GM23248 (cell line): ENCODE results near the gene MYO1D. TPM values are rescaled to one million over a fixed set of nuclear protein-coding genes. Genes with fewer than 3 reads are reported as not detected.

Experiments used
- DNase-seq: peaks from one replicate; pipeline ENCODE4 v3.0.0-alpha.2; 2015
- H2AFZ ChIP-seq: fragments of 200-600 bp; sonication (generic); 2 replicates; pipeline ENCODE4 v1.6.1; 2016; ENCODE audit warnings: antibody characterized with exemption
- H3F3A ChIP-seq: fragments of 200-600 bp; sonication (generic); 2 replicates; pipeline ENCODE4 v1.6.1; 2016; ENCODE audit warnings: mild to moderate bottlenecking, antibody characterized with exemption, mixed run types; ENCODE audit not compliant: insufficient read depth
- H3K27ac ChIP-seq: fragments of 200-600 bp; sonication (generic); 2 replicates; pipeline ENCODE4 v1.5.1; 2016; ENCODE audit warnings: mild to moderate bottlenecking
- H3K27me3 ChIP-seq: fragments of 200-600 bp; sonication (generic); replicated peaks from 2 replicates; pipeline ENCODE4 v1.6.1; 2016; ENCODE audit warnings: mild to moderate bottlenecking; ENCODE audit not compliant: insufficient read depth
- H3K36me3 ChIP-seq: fragments of 200-600 bp; sonication (generic); 2 replicates; pipeline ENCODE4 v1.6.1; 2016; ENCODE audit warnings: low read depth, mild to moderate bottlenecking
- H3K4me1 ChIP-seq: fragments of 200-600 bp; sonication (generic); 2 replicates; pipeline ENCODE4 v1.6.1; 2016; ENCODE audit warnings: mild to moderate bottlenecking; ENCODE audit not compliant: insufficient read depth
- H3K4me2 ChIP-seq: fragments of 200-600 bp; sonication (generic); one replicate; pipeline ENCODE4 v1.6.1; 2016; ENCODE audit warnings: mild to moderate bottlenecking; ENCODE audit not compliant: unreplicated experiment
- H3K4me3 ChIP-seq: fragments of 200-600 bp; sonication (generic); 2 replicates; pipeline ENCODE4 v1.5.1; 2016; ENCODE audit warnings: mild to moderate bottlenecking
- H3K79me2 ChIP-seq: fragments of 200-600 bp; sonication (generic); 2 replicates; pipeline ENCODE4 v1.6.1; 2016; ENCODE audit warnings: mild to moderate bottlenecking; ENCODE audit not compliant: insufficient read depth
- H3K9ac ChIP-seq: fragments of 200-600 bp; sonication (generic); 2 replicates; pipeline ENCODE4 v1.6.1; 2016; ENCODE audit warnings: mild to moderate bottlenecking
- H3K9me2 ChIP-seq: fragments of 200-600 bp; sonication (generic); 2 replicates; pipeline ENCODE4 v1.6.1; 2016; ENCODE audit warnings: mixed run types, mild to moderate bottlenecking, moderate library complexity; ENCODE audit not compliant: insufficient read depth
- H3K9me3 ChIP-seq: fragments of 200-600 bp; sonication (generic); one replicate; pipeline ENCODE4 v1.6.1; 2017; ENCODE audit warnings: low read depth
- H4K20me1 ChIP-seq: fragments of 200-600 bp; sonication (generic); 2 replicates; pipeline ENCODE4 v1.6.0; 2016; ENCODE audit not compliant: insufficient read depth
- EZH2 ChIP-seq: fragments of 200-600 bp; sonication (generic); IDR thresholded peaks from 2 replicates; pipeline ENCODE4 v1.6.1; 2018; ENCODE audit warnings: antibody characterized with exemption, mild to moderate bottlenecking; ENCODE audit not compliant: insufficient read depth, poor library complexity, severe bottlenecking
- EZH2phosphoT487 ChIP-seq: fragments of 200-600 bp; sonication (generic); IDR thresholded peaks from 2 replicates; pipeline ENCODE4 v1.6.1; 2018; ENCODE audit warnings: antibody characterized with exemption, moderate library complexity, mild to moderate bottlenecking, low read depth; ENCODE audit not compliant: insufficient read depth
- WGBS, 2 experiments: methylation state at CpG; one replicate each; pipeline ENCODE4 v1.1.6; 2015 to 2017; ENCODE audit warnings: low lambda C conversion rate in 2 of 2, low coverage in 1 of 2; ENCODE audit errors: missing lambda C conversion rate in 2 of 2; 5-methylcytosine and 5-hydroxymethylcytosine counted together
- in situ Hi-C: fragments of 300-500 bp; cut with MboI; formaldehyde crosslinking; loops from 2 replicates; pipeline ENCODE4 v1.15.0; 2020
- polyA plus RNA-seq: library from polyadenylated mRNA; unstranded; fragments of >200 nt; fragmentation: Nextera tagmentation; extraction: Ambion mirVana; gene quantifications from 2 replicates; pipeline ENCODE4 v1.2.1, GENCODE V29; 2016
- total RNA-seq: library from RNA; depleted of rRNA; stranded (reverse); fragments of >200 nt; shearing (Covaris generic); gene quantifications from 2 replicates; pipeline ENCODE4 v1.2.3, GENCODE V29; 2014

Gene MYO1D
- total and polyA plus RNA-seq, 2 experiments from 2014 or later: 54.1 to 99.5 TPM

GRCh38 chr17:32523017-32523680 is 353.8 kb downstream of the MYO1D start:
- no peaks in the 10 kb centered on the region for H3K9me3 ChIP-seq
- no peaks in the 10 kb centered on the region for H3K27me3 ChIP-seq
- no peak for DNase-seq
- H3K4me1 ChIP-seq: peaks cover 13% of the 10 kb centered on the region
- H2AFZ ChIP-seq: no peak overlapping the region
- 88% methylated on average over 11 of the region's 11 CpGs for WGBS, 2 experiments
- no peak overlapping the region for H3K4me2 ChIP-seq
- in situ Hi-C loops: no loop called here
- no peaks in the 10 kb centered on the region; the same call in 1 of the 2 replicates for H3K36me3 ChIP-seq
- no peak for TF ChIP-seq EZH2
- no peak overlapping the region for H3K9ac ChIP-seq
- H3F3A ChIP-seq: peaks cover 14% of the 10 kb centered on the region; the same call in 1 of the 2 replicates
- H3K27ac ChIP-seq: no peak overlapping the region
- H3K4me3 ChIP-seq: no peak overlapping the region
- H4K20me1 ChIP-seq: no peaks in the 10 kb centered on the region
- H3K79me2 ChIP-seq: no peaks in the 10 kb centered on the region
- no peaks in the 10 kb centered on the region for H3K9me2 ChIP-seq

- H3K9me3 ChIP-seq: no peaks in the 10 kb centered on the region
- in situ Hi-C loops: no loop called here
- H3K9me2 ChIP-seq: no peaks in the 10 kb centered on the region
- H2AFZ ChIP-seq: no peak overlapping the region
- peaks cover 13% of the 10 kb centered on the region for H3K4me1 ChIP-seq
- H3F3A ChIP-seq: peaks cover 14% of the 10 kb centered on the region; the same call in 1 of the 2 replicates
- DNase-seq: no peak
- no peaks in the 10 kb centered on the region for H3K36me3 ChIP-seq
- no peak overlapping the region for H3K4me3 ChIP-seq
- H3K4me2 ChIP-seq: peak overlapping the region; percentile 95
- no peak overlapping the region for H3K9ac ChIP-seq
- no peak overlapping the region for H3K27ac ChIP-seq
- TF ChIP-seq EZH2: no peak
- TF ChIP-seq EZH2phosphoT487: no peak
- H3K27me3 ChIP-seq: no peaks in the 10 kb centered on the region
- no peaks in the 10 kb centered on the region for H3K79me2 ChIP-seq
- H4K20me1 ChIP-seq: no peaks in the 10 kb centered on the region
- WGBS, 2 experiments: 97 to 98% methylated on average over 9 of the region's 9 CpGs
Observed at GRCh38 chr17:32520737-32521404, 356.1 kb downstream of the MYO1D start.

- Histone ChIP-seq H3K27ac (peak overlapping the region; percentile 41), H3K4me3 (peak overlapping the region; percentile 70)
Observed at GRCh38 chr17:32520104-32520701, 356.7 kb downstream of the MYO1D start.

GRCh38 chr17:32519228-32520103 is 357.5 kb downstream of the MYO1D start:
- WGBS, 2 experiments: 4 to 7% methylated on average over 11 to 61 of the region's 61 CpGs
- Histone ChIP-seq H4K20me1 (no peaks in the 10 kb centered on the region), H3K9ac (peak overlapping the region; percentile 59), H3K4me2 (peak overlapping the region; percentile 95), H3K36me3 (no peaks in the 10 kb centered on the region), H3K4me3 (peak overlapping the region; percentile 70), H3K79me2 (no peaks in the 10 kb centered on the region), H2AFZ (peak overlapping the region; percentile 90), H3K9me2 (no peaks in the 10 kb centered on the region), H3K4me1 (peaks cover 13% of the 10 kb centered on the region), H3F3A (peaks cover 14% of the 10 kb centered on the region; the same call in 1 of the 2 replicates), H3K27ac (peak overlapping the region; percentile 41), H3K9me3 (no peaks in the 10 kb centered on the region), H3K27me3 (no peaks in the 10 kb centered on the region)
- TF ChIP-seq EZH2 (no peak), EZH2phosphoT487 (no peak)
- in situ Hi-C loops: no loop called here
- DNase-seq: peak; percentile 57

More at GRCh38 chr17:32520104-32520701, 356.7 kb downstream of the MYO1D start:
- Histone ChIP-seq H4K20me1 (no peaks in the 10 kb centered on the region), H2AFZ (peak overlapping the region; percentile 90), H3K9ac (peak overlapping the region; percentile 59), H3K9me2 (no peaks in the 10 kb centered on the region), H3K9me3 (no peaks in the 10 kb centered on the region), H3K27me3 (no peaks in the 10 kb centered on the region), H3K4me1 (peaks cover 13% of the 10 kb centered on the region), H3K79me2 (no peaks in the 10 kb centered on the region), H3K36me3 (no peaks in the 10 kb centered on the region), H3F3A (peaks cover 14% of the 10 kb centered on the region; the same call in 1 of the 2 replicates), H3K4me2 (peak overlapping the region; percentile 95)
- no peak for TF ChIP-seq EZH2
- no peak for TF ChIP-seq EZH2phosphoT487
- 49 to 50% methylated on average over 17 of the region's 17 CpGs for WGBS, 2 experiments
- peak; percentile 58 for DNase-seq
- in situ Hi-C loops: no loop called here
